Activated CD4-positive, alpha-beta T cell treated with anti-CD3 and anti-CD28 coated beads for 36 hours (primary cell): Measurements from ENCODE around the gene BRIP1. TPM values are rescaled to one million over a fixed set of nuclear protein-coding genes. Genes with fewer than 3 reads are reported as not detected.

Experiments
- ATAC-seq: fragments of 200-7000 bp; cut with Tn5 transposase; one replicate; pipeline ENCODE4 v1.10.0; 2021; ENCODE audit warnings: mild to moderate bottlenecking, moderate library complexity
- CTCF ChIA-PET: fragments of 350-600 bp; sonication (Branson Sonifier 250); formaldehyde crosslinking; loops from one replicate; lab custom pipeline; 2021; ENCODE audit warnings: antibody characterized with exemption; lab: Charles Lee
- POLR2A ChIA-PET: fragments of 350-600 bp; sonication (Branson Sonifier 250); formaldehyde crosslinking; loops from one replicate; lab custom pipeline; 2021; ENCODE audit warnings: antibody characterized with exemption, inconsistent platforms; lab: Charles Lee
- DNase-seq: peaks from one replicate; pipeline ENCODE4 v3.0.0-alpha.2; 2020
- H3K27ac Mint-ChIP-seq: one replicate; pipeline ENCODE4 v1.8.0; 2021; ENCODE audit warnings: mixed read lengths
- H3K27me3 Mint-ChIP-seq: one replicate; pipeline ENCODE4 v1.8.0; 2021; ENCODE audit warnings: mixed read lengths
- H3K36me3 Mint-ChIP-seq: one replicate; pipeline ENCODE4 v1.8.0; 2021; ENCODE audit warnings: low read depth, mixed read lengths
- H3K4me1 Mint-ChIP-seq: one replicate; pipeline ENCODE4 v1.8.0; 2021; ENCODE audit warnings: mixed read lengths
- H3K4me3 Mint-ChIP-seq: one replicate; pipeline ENCODE4 v1.8.0; 2021; ENCODE audit warnings: mild to moderate bottlenecking, moderate library complexity, mixed read lengths
- H3K9me3 Mint-ChIP-seq: one replicate; pipeline ENCODE4 v1.8.0; 2021; ENCODE audit warnings: low read depth, mixed read lengths
- intact Hi-C, 2 experiments: fragments of 100-400 bp; cut with DNase I in 1 of 2; cut with micrococcal nuclease in 1 of 2; formaldehyde crosslinking; loops; one replicate each; pipeline versions ENCODE4 v1.14.2 to v1.15.1; 2022 to 2024; cut with DNase I, micrococcal nuclease
- total RNA-seq, 2 experiments: library from RNA; stranded (reverse); gene quantifications; one replicate each; pipeline ENCODE4 v1.2.3, GENCODE V29; 2021

Gene BRIP1
- total RNA-seq, 2 experiments from 2014 or later: 15.4 to 16.2 TPM

- no peak for DNase-seq
- H3K36me3 Mint-ChIP-seq: peaks cover 28% of the 10 kb centered on the region
- ChIA-PET CTCF (interaction anchor here (0.9 kb wide), 1 partner anchor 48 kb away, joined by 3 read pairs; no protein-coding TSS in a partner anchor), POLR2A (no interaction called here)
- intact Hi-C loops: no loop called here
- H3K9me3 Mint-ChIP-seq: no peaks in the 10 kb centered on the region
- peaks cover 5% of the 10 kb centered on the region for H3K4me1 Mint-ChIP-seq
- no peak for ATAC-seq
- no peak overlapping the region for H3K4me3 Mint-ChIP-seq
- no peak overlapping the region for H3K27ac Mint-ChIP-seq
- H3K27me3 Mint-ChIP-seq: no peaks in the 10 kb centered on the region
Measured at GRCh38 chr17:61756561-61756960, 106.8 kb downstream of the BRIP1 start.

DNA sequence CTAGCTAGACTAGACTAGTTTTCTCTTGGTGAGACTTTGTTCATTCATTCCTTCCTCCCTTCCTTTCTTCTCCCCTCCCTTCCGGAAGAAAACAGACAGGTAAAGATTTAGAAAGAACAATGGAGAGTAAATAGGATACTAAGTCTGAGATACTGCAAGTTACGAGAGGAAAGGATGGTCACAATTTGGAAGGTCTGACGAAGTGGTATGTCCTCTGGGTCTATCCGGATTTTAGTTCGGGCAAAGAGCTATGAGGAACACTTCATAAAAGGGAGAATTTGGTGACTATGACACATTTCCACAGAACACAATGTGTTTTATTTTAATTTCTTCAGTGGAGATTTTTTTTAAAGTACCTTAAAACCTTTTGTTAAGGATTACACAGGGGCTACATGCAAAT, 107.7 kb downstream of the BRIP1 start:
- ATAC-seq (no peak), DNase-seq (no peak)
- no peaks in the 10 kb centered on the region for H3K27me3 Mint-ChIP-seq
- H3K4me3 Mint-ChIP-seq: no peak overlapping the region
- peaks cover 10% of the 10 kb centered on the region for H3K4me1 Mint-ChIP-seq
- ChIA-PET CTCF (interaction anchor here (0.9 kb wide), 1 partner anchor 49 kb away, joined by 3 read pairs; no protein-coding TSS in a partner anchor), POLR2A (no interaction called here)
- intact Hi-C loops: no loop called here
- H3K27ac Mint-ChIP-seq: no peak overlapping the region
- H3K36me3 Mint-ChIP-seq: peaks cover 22% of the 10 kb centered on the region
- no peaks in the 10 kb centered on the region for H3K9me3 Mint-ChIP-seq

DNA sequence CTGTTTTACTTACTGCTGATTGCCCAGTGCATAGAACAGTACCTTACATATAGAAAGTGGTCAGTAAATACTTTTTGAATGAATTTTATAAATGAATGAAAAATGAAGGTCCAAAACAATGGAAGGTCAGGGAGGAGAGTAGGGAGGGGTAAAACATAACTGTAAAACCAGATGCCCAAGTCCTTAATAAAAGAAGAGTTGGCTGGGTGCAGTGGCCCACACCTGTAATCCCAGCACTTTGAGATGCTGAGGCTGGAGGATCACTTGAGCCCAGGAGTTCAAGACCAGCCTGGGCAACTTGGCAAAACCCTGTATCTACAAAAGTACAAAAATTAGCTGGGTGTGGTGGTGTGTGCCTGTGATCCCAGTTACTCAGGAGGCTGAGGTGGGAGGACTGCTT, 108.2 kb downstream of the BRIP1 start:
- no peak overlapping the region for H3K4me3 Mint-ChIP-seq
- no peak for ATAC-seq
- POLR2A ChIA-PET: no interaction called here

DNA sequence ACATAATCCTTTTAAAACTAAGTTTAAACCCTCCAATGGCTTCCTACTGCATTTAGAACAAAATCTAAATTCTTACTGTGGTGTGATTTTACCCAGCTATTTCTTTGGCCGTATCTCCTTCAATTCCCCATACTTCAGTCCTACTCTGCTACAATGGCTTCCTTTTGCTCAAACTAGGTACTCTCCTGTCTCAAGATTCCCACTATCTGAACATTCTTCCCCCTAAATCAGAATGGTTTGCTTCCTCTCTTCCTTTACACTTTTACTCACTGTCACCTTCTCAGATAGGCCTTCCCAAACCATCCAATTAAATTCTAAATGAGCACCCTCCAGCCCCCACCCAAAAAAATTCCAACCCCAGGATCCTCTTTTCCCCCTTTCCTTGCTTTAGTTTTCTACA, 109.2 kb downstream of the BRIP1 start:
- H3K27ac Mint-ChIP-seq: no peak overlapping the region
- intact Hi-C loops: no loop called here
- H3K27me3 Mint-ChIP-seq: no peaks in the 10 kb centered on the region
- ATAC-seq (no peak), DNase-seq (no peak)
- H3K4me3 Mint-ChIP-seq: no peak overlapping the region
- H3K36me3 Mint-ChIP-seq: peaks cover 13% of the 10 kb centered on the region
- no peaks in the 10 kb centered on the region for H3K9me3 Mint-ChIP-seq
- H3K4me1 Mint-ChIP-seq: peaks cover 13% of the 10 kb centered on the region
- ChIA-PET CTCF (no interaction called here), POLR2A (no interaction called here)

More for the DNA sequence above, 108.2 kb downstream of the BRIP1 start:
- peaks cover 18% of the 10 kb centered on the region for H3K36me3 Mint-ChIP-seq
- no peaks in the 10 kb centered on the region for H3K27me3 Mint-ChIP-seq
- DNase-seq: no peak
- CTCF ChIA-PET: no interaction called here
- no peak overlapping the region for H3K27ac Mint-ChIP-seq
- intact Hi-C loops: no loop called here
- no peaks in the 10 kb centered on the region for H3K9me3 Mint-ChIP-seq
- H3K4me1 Mint-ChIP-seq: peaks cover 13% of the 10 kb centered on the region

- H3K4me3 Mint-ChIP-seq: no peak overlapping the region
- no peaks in the 10 kb centered on the region for H3K9me3 Mint-ChIP-seq
- H3K27ac Mint-ChIP-seq: no peak overlapping the region
- peaks cover 13% of the 10 kb centered on the region for H3K4me1 Mint-ChIP-seq
- ChIA-PET CTCF (no interaction called here), POLR2A (no interaction called here)
- no peaks in the 10 kb centered on the region for H3K27me3 Mint-ChIP-seq
- intact Hi-C loops: no loop called here
- ATAC-seq (no peak), DNase-seq (no peak)
- H3K36me3 Mint-ChIP-seq: peaks cover 11% of the 10 kb centered on the region
Measured at GRCh38 chr17:61753696-61754095, 109.6 kb downstream of the BRIP1 start.

DNA sequence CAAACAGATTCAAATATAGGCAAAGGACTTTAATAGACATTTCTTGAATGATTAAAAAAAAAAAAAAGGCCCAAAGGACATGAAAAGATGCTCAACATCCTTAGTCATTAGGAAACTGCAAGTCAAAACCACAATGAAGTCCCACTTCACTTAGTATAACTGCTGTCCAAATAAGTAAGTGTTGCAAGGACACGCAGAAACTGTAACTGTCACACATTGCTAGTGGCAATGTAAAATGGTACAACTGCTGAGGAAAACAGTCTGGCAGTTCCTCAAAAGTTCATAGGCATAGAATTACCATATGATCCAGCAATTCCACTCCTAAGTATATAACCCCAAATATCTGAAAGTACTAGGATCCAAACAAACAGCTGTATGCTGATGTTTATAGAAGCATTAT, 112.7 kb downstream of the BRIP1 start:
- Mint-ChIP-seq H3K36me3 (peaks cover 16% of the 10 kb centered on the region), H3K4me1 (peaks cover 8% of the 10 kb centered on the region), H3K4me3 (no peak overlapping the region), H3K9me3 (peaks cover 3% of the 10 kb centered on the region), H3K27ac (no peak overlapping the region), H3K27me3 (no peaks in the 10 kb centered on the region)
- ChIA-PET POLR2A (no interaction called here), CTCF (no interaction called here)
- DNase-seq (no peak), ATAC-seq (peak; percentile 16)
- intact Hi-C loops: no loop called here

- Mint-ChIP-seq H3K27ac (no peak overlapping the region), H3K9me3 (peaks cover 3% of the 10 kb centered on the region), H3K27me3 (no peaks in the 10 kb centered on the region), H3K4me3 (no peak overlapping the region), H3K4me1 (peaks cover 8% of the 10 kb centered on the region), H3K36me3 (peaks cover 19% of the 10 kb centered on the region)
- ATAC-seq: no peak
- intact Hi-C loops: no loop called here
- CTCF ChIA-PET: no interaction called here
- DNase-seq: no peak
- POLR2A ChIA-PET: no interaction called here
Measured at GRCh38 chr17:61749823-61750404, 113.4 kb downstream of the BRIP1 start.

- ChIA-PET POLR2A (no interaction called here), CTCF (no interaction called here)
- Mint-ChIP-seq H3K4me1 (peaks cover 8% of the 10 kb centered on the region), H3K27me3 (no peaks in the 10 kb centered on the region), H3K27ac (no peak overlapping the region), H3K4me3 (no peak overlapping the region), H3K36me3 (peaks cover 29% of the 10 kb centered on the region), H3K9me3 (peaks cover 4% of the 10 kb centered on the region)
- intact Hi-C loops: no loop called here
- DNase-seq (no peak), ATAC-seq (no peak)
Measured at GRCh38 chr17:61746248-61746985, 116.9 kb downstream of the BRIP1 start.

DNA sequence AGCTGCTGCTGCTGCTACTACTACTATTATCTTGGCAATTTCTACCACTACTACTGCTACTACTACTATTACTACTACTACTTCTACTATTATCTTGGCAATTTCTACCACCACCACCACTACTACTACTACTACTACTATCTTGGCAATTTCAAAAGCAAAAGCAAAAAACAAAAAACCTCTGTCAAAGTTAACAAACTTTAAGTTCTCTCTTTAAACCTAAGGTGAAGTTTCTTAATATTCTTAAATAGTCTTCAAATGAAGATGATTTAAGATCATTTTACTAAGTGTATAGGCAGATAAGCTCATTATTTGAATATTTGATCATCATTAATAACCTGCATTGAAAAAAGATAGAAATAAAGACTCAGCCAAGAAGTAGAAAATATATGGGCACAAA, 118.5 kb downstream of the BRIP1 start:
- POLR2A ChIA-PET: no interaction called here
- CTCF ChIA-PET: interaction anchor here (0.8 kb wide), 1 partner anchor 129 kb away, joined by 3 read pairs; no protein-coding TSS in a partner anchor
- DNase-seq (no peak), ATAC-seq (no peak)
- no peak overlapping the region for H3K27ac Mint-ChIP-seq
- intact Hi-C loops: no loop called here
- no peak overlapping the region for H3K4me3 Mint-ChIP-seq
- peaks cover 8% of the 10 kb centered on the region for H3K9me3 Mint-ChIP-seq
- H3K36me3 Mint-ChIP-seq: peaks cover 37% of the 10 kb centered on the region
- H3K27me3 Mint-ChIP-seq: no peaks in the 10 kb centered on the region
- H3K4me1 Mint-ChIP-seq: no peaks in the 10 kb centered on the region

DNA sequence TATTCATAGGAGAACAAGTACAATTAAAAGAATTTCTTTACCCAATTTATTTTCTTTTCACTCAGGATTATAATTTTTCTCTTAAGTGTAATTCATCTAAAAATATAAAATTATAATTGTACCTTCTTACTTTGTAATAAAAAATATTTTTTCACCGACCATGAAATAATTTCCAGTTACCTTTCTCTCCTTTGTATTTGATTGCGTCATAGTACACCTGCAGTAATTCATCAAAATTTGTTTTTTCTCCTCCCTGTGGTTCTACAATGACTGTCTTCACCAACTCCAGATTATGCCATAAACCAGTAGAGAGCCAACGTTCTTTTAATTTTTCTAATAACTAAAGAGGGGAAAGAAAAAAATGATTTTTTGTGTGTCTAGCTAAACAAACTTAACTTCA, 119.1 kb downstream of the BRIP1 start:
- DNase-seq: no peak
- Mint-ChIP-seq H3K4me3 (no peak overlapping the region), H3K4me1 (no peaks in the 10 kb centered on the region), H3K9me3 (peaks cover 8% of the 10 kb centered on the region), H3K27me3 (no peaks in the 10 kb centered on the region), H3K27ac (no peak overlapping the region), H3K36me3 (peaks cover 41% of the 10 kb centered on the region)
- no peak for ATAC-seq
- POLR2A ChIA-PET: no interaction called here
- intact Hi-C loops: no loop called here
- CTCF ChIA-PET: interaction anchor here (0.8 kb wide), 1 partner anchor 129 kb away, joined by 3 read pairs; no protein-coding TSS in a partner anchor

GRCh38 chr17:61743766-61744165, 119.6 kb downstream of the BRIP1 start:
- H3K4me1 Mint-ChIP-seq: no peaks in the 10 kb centered on the region
- peaks cover 44% of the 10 kb centered on the region for H3K36me3 Mint-ChIP-seq
- H3K9me3 Mint-ChIP-seq: peaks cover 8% of the 10 kb centered on the region
- CTCF ChIA-PET: no interaction called here
- ATAC-seq (no peak), DNase-seq (no peak)
- no peaks in the 10 kb centered on the region for H3K27me3 Mint-ChIP-seq
- POLR2A ChIA-PET: no interaction called here
- H3K4me3 Mint-ChIP-seq: no peak overlapping the region
- no peak overlapping the region for H3K27ac Mint-ChIP-seq
- intact Hi-C loops: no loop called here

- ATAC-seq (no peak), DNase-seq (no peak)
- H3K9me3 Mint-ChIP-seq: peaks cover 9% of the 10 kb centered on the region
- peaks cover 35% of the 10 kb centered on the region for H3K36me3 Mint-ChIP-seq
- H3K27me3 Mint-ChIP-seq: no peaks in the 10 kb centered on the region
- intact Hi-C loops: no loop called here
- no peak overlapping the region for H3K4me3 Mint-ChIP-seq
- ChIA-PET CTCF (no interaction called here), POLR2A (no interaction called here)
- no peaks in the 10 kb centered on the region for H3K4me1 Mint-ChIP-seq
- no peak overlapping the region for H3K27ac Mint-ChIP-seq
Measured at GRCh38 chr17:61739002-61739401, 124.3 kb downstream of the BRIP1 start.
